H1 (cell line): ENCODE data around the gene DLGAP5. TPM values are rescaled to one million over a fixed set of nuclear protein-coding genes. Genes with fewer than 3 reads are reported as not detected.

ENCODE experiments used
- CTCF ChIA-PET: fragments of 300-600 bp; sonication (Branson Sonifier 250); formaldehyde crosslinking; loops from one replicate; lab custom pipeline; 2021; ENCODE audit not compliant: partially characterized antibody; lab: Charles Lee
- POLR2A ChIA-PET: fragments of 300-600 bp; sonication (Branson Sonifier 250); formaldehyde crosslinking; loops from one replicate; lab custom pipeline; 2021; ENCODE audit warnings: inconsistent platforms; ENCODE audit not compliant: partially characterized antibody; lab: Charles Lee
- DNase-seq, 2 experiments: peaks; one replicate each; pipeline versions ENCODE4 v3.0.0 to v3.0.0-alpha.2; 2010 to 2022; ENCODE audit warnings: low spot score in 2 of 2, low read depth in 1 of 2, mixed read lengths in 1 of 2
- FAIRE-seq: peaks from 2 replicates; lab custom pipeline; 2011; peaks lifted over from hg19 to GRCh38; lab: Jason Lieb, UNC
- H2AFZ ChIP-seq: 2 replicates; pipeline ENCODE4 v1.8.1; 2012; ENCODE audit warnings: low read length, inconsistent platforms
- H2AK5ac ChIP-seq: 2 replicates; pipeline ENCODE4 v1.6.1; 2013; ENCODE audit warnings: low read depth, low read length
- H2BK120ac ChIP-seq: replicated peaks from 2 replicates; pipeline ENCODE3; 2013; ENCODE audit warnings: low read depth, low read length, inconsistent platforms
- H2BK12ac ChIP-seq: 2 replicates; pipeline ENCODE4 v1.6.1; 2013; ENCODE audit warnings: low read depth, low read length
- H2BK15ac ChIP-seq: 2 replicates; pipeline ENCODE4 v1.6.1; 2013; ENCODE audit warnings: low read length
- H2BK20ac ChIP-seq: 2 replicates; pipeline ENCODE4 v1.6.1; 2013; ENCODE audit warnings: low read length
- H2BK5ac ChIP-seq: 2 replicates; pipeline ENCODE4 v1.6.1; 2013; ENCODE audit warnings: low read depth, low read length
- H3K14ac ChIP-seq: 2 replicates; pipeline ENCODE4 v1.6.1; 2013; ENCODE audit warnings: inconsistent platforms; ENCODE audit not compliant: insufficient read length
- H3K18ac ChIP-seq: 2 replicates; pipeline ENCODE4 v1.6.1; 2013; ENCODE audit warnings: low read length; ENCODE audit errors: extremely low read depth
- H3K23ac ChIP-seq: 2 replicates; pipeline ENCODE4 v1.6.1; 2013; ENCODE audit warnings: inconsistent platforms; ENCODE audit not compliant: insufficient read length
- H3K23me2 ChIP-seq: 2 replicates; pipeline ENCODE4 v1.6.1; 2013; ENCODE audit warnings: low read depth, low read length
- H3K27ac ChIP-seq: 2 replicates; pipeline ENCODE4 v1.6.1; 2011; ENCODE audit warnings: low read depth, low read length, inconsistent platforms
- H3K27me3 ChIP-seq, 4 experiments: replicated peaks in 1 of 4; 1 replicate in 1 of 4; 2 replicates in 3 of 4; pipeline versions ENCODE4 v1.6.1 to v1.8.1; 2011 to 2013; ENCODE audit warnings: low read length in 3 of 4, mild to moderate bottlenecking in 3 of 4, inconsistent platforms in 2 of 4, mixed read lengths in 2 of 4, moderate library complexity in 1 of 4; ENCODE audit not compliant: control insufficient read depth in 3 of 4, insufficient read depth in 3 of 4; ENCODE audit errors: extremely low read depth in 1 of 4
- H3K36me3 ChIP-seq, 4 experiments: 2 replicates each; pipeline versions ENCODE4 v1.6.1 to v1.8.1; 2011 to 2013; ENCODE audit warnings: mild to moderate bottlenecking in 4 of 4, low read length in 3 of 4, moderate library complexity in 2 of 4, control low read depth in 1 of 4, inconsistent platforms in 1 of 4; ENCODE audit not compliant: insufficient read depth in 4 of 4, control insufficient read depth in 2 of 4
- H3K4ac ChIP-seq: replicated peaks from 2 replicates; pipeline ENCODE3; 2013; ENCODE audit warnings: low read length, low read depth, mixed read lengths, inconsistent platforms; ENCODE audit not compliant: insufficient read length
- H3K4me1 ChIP-seq, 4 experiments: replicated peaks in 1 of 4; 1 replicate in 1 of 4; 2 replicates in 3 of 4; pipeline versions ENCODE4 v1.6.1 to v1.8.1; 2011 to 2013; ENCODE audit warnings: low read length in 3 of 4, inconsistent platforms in 2 of 4, mixed read lengths in 1 of 4; ENCODE audit not compliant: insufficient read depth in 4 of 4, control insufficient read depth in 3 of 4
- H3K4me2 ChIP-seq, 2 experiments: 2 replicates each; pipeline versions ENCODE4 v1.6.1 to v1.8.1; 2011 to 2013; ENCODE audit warnings: low read depth in 2 of 2, low read length in 2 of 2, control low read depth in 1 of 2, inconsistent platforms in 1 of 2, mild to moderate bottlenecking in 1 of 2; ENCODE audit not compliant: insufficient read depth in 1 of 2
- H3K4me3 ChIP-seq, 4 experiments: fragments of 200-600, 300-600 bp in 1 of 4; sonication (generic), shearing (Covaris generic), sonication (Bioruptor Twin) in 1 of 4; 2 replicates each; pipeline versions ENCODE4 v1.5.1 to v1.8.1; 2011 to 2016; ENCODE audit warnings: low read length in 4 of 4, low read depth in 3 of 4, control low read depth in 2 of 4, inconsistent platforms in 2 of 4, mild to moderate bottlenecking in 2 of 4, mixed read lengths in 1 of 4, moderate library complexity in 1 of 4; ENCODE audit not compliant: insufficient read depth in 2 of 4; ENCODE audit errors: extremely low read depth in 1 of 4
- H3K56ac ChIP-seq: replicated peaks from 2 replicates; pipeline ENCODE3; 2013; ENCODE audit warnings: low read depth, mild to moderate bottlenecking, mixed read lengths, low read length, inconsistent platforms; ENCODE audit not compliant: insufficient read length
- H3K79me1 ChIP-seq: 2 replicates; pipeline ENCODE4 v1.6.1; 2013; ENCODE audit warnings: low read depth, low read length, control low read depth
- H3K79me2 ChIP-seq, 2 experiments: 2 replicates each; pipeline versions ENCODE4 v1.6.1 to v1.8.1; 2012 to 2013; ENCODE audit warnings: low read length in 2 of 2, mild to moderate bottlenecking in 2 of 2, inconsistent platforms in 1 of 2; ENCODE audit not compliant: insufficient read depth in 2 of 2, control insufficient read depth in 1 of 2
- H3K9ac ChIP-seq, 4 experiments: replicated peaks in 1 of 4; 1 replicate in 1 of 4; 2 replicates in 3 of 4; pipeline versions ENCODE4 v1.6.1 to v1.8.1; 2011 to 2013; ENCODE audit warnings: low read depth in 3 of 4, low read length in 3 of 4, control low read depth in 2 of 4, mild to moderate bottlenecking in 2 of 4, moderate library complexity in 2 of 4, inconsistent platforms in 1 of 4; ENCODE audit errors: extremely low read depth in 1 of 4
- H3K9me3 ChIP-seq, 2 experiments: 2 replicates each; pipeline versions ENCODE4 v1.6.1 to v1.8.1; 2012 to 2013; ENCODE audit warnings: mild to moderate bottlenecking in 2 of 2, moderate library complexity in 2 of 2, control low read depth in 1 of 2, inconsistent platforms in 1 of 2, low read depth in 1 of 2, low read length in 1 of 2, mixed read lengths in 1 of 2; ENCODE audit not compliant: insufficient read depth in 2 of 2
- H4K20me1 ChIP-seq, 2 experiments: replicated peaks in 1 of 2; 2 replicates each; pipeline versions ENCODE3 to v1.8.1; 2011 to 2013; ENCODE audit warnings: inconsistent platforms in 2 of 2, low read length in 2 of 2, mild to moderate bottlenecking in 1 of 2; ENCODE audit not compliant: insufficient read depth in 2 of 2, control insufficient read depth in 1 of 2
- H4K5ac ChIP-seq: 2 replicates; pipeline ENCODE4 v1.6.1; 2013; ENCODE audit warnings: low read length, low read depth, mixed read lengths, inconsistent platforms; ENCODE audit not compliant: insufficient read length
- H4K8ac ChIP-seq: 2 replicates; pipeline ENCODE4 v1.8.0; 2013; ENCODE audit warnings: mild to moderate bottlenecking, moderate library complexity, low read length, inconsistent platforms; ENCODE audit not compliant: insufficient read depth; ENCODE audit errors: extremely low read depth
- H4K91ac ChIP-seq: replicated peaks from 2 replicates; pipeline ENCODE3; 2013; ENCODE audit warnings: low read length, mixed read lengths, inconsistent platforms; ENCODE audit not compliant: insufficient read length
- CTCF ChIP-seq, 3 experiments: IDR thresholded peaks; 1 replicate in 2 of 3; 2 replicates in 1 of 3; pipeline versions ENCODE4 v1.5.1 to v1.6.1; 2011; ENCODE audit warnings: low read length in 3 of 3, mild to moderate bottlenecking in 3 of 3, inconsistent platforms in 2 of 3, low read depth in 1 of 3, moderate library complexity in 1 of 3; ENCODE audit not compliant: insufficient read depth in 1 of 3; ENCODE audit errors: control extremely low read depth in 1 of 3
- EZH2 ChIP-seq: fragments of 200-600 bp; sonication (generic); IDR thresholded peaks from 2 replicates; pipeline ENCODE4 v1.7.1; 2012; ENCODE audit warnings: low read depth, mild to moderate bottlenecking, moderate library complexity, low read length, inconsistent platforms; ENCODE audit not compliant: severe bottlenecking
- HDAC6 ChIP-seq: IDR thresholded peaks from one replicate; pipeline ENCODE4 v1.7.1; 2012; ENCODE audit warnings: low read depth, mild to moderate bottlenecking, inconsistent platforms, low read length, moderate library complexity
- RXRA ChIP-seq: IDR thresholded peaks from 2 replicates; pipeline ENCODE4 v1.6.1; 2011; ENCODE audit warnings: low read depth, mild to moderate bottlenecking, low read length, moderate library complexity; ENCODE audit not compliant: insufficient read depth
- WGBS, 2 experiments: shearing (Covaris generic) in 1 of 2; methylation state at CpG; one replicate each; pipeline versions ENCODE4 v1.1.6 to v1.1.7; 2013 to 2015; ENCODE audit warnings: low lambda C conversion rate in 2 of 2, mixed read lengths in 2 of 2, inconsistent platforms in 1 of 2, low coverage in 1 of 2, missing lambda C conversion rate in 1 of 2; ENCODE audit not compliant: insufficient replicate concordance in 2 of 2, insufficient coverage in 1 of 2, insufficient read length in 1 of 2; ENCODE audit errors: extremely low coverage in 1 of 2, missing lambda C conversion rate in 1 of 2; 5-methylcytosine and 5-hydroxymethylcytosine counted together
- polyA plus RNA-seq, 7 experiments: library from polyadenylated mRNA; depleted of rRNA in 3 of 7; stranded (reverse) in 5 of 7; unstranded in 2 of 7; fragments of >200 nt in 5 of 7; fragments of 200-250 nt in 2 of 7; gene quantifications; 1 replicate in 5 of 7; 2 replicates in 1 of 7; 4 replicates in 1 of 7; pipeline versions ENCODE4 v1.2.1 to v1.2.3, GENCODE V29; 2011 to 2013; ENCODE audit warnings: missing spikeins in 2 of 7, mixed read lengths in 2 of 7
- total RNA-seq: library from RNA; stranded (reverse); fragmentation: NEBNext Ultra II Directional; extraction: Animal tissue kit (Norgen Biotek cat#: 25700); gene quantifications from 2 replicates; pipeline ENCODE4 v1.2.1, GENCODE V29; 2021

Gene DLGAP5
- total and polyA plus RNA-seq, 2 of the 8 experiments (the other 6 are each of a cell fraction or from before 2014, with no cell fraction given) = 16.9 to 155 TPM

- H2BK20ac ChIP-seq = no peak overlapping the region
- no peak overlapping the region for H3K4ac ChIP-seq
- H4K5ac ChIP-seq = no peak overlapping the region
- H3K9ac ChIP-seq = no peak overlapping the region
- H4K20me1 ChIP-seq = no peaks in the 10 kb centered on the region
- H3K27ac ChIP-seq = no peak overlapping the region
- DNase-seq (no peak), FAIRE-seq (no peak)
- peaks cover 0 to 6% (median 3%) of the 10 kb centered on the region in 4 experiments; a peak in 2 of 8 replicates for H3K36me3 ChIP-seq
- H4K91ac ChIP-seq = no peak overlapping the region
- no peak overlapping the region for H2BK15ac ChIP-seq
- no peak overlapping the region for H2AK5ac ChIP-seq
- H3K79me1 ChIP-seq = no peaks in the 10 kb centered on the region
- H3K4me3 ChIP-seq = no peak overlapping the region
- H3K4me2 ChIP-seq = no peak overlapping the region
- no peak overlapping the region for H2BK5ac ChIP-seq
- no peak overlapping the region for H2BK120ac ChIP-seq
- no peak overlapping the region for H3K18ac ChIP-seq
- no peaks in the 10 kb centered on the region; the same call in 1 of the 2 replicates for H3K23me2 ChIP-seq
- CTCF ChIA-PET = interaction anchor here (0.6 to 1.3 kb wide), 4 partner anchors 43 to 569 kb away, joined by 3 read pairs; no protein-coding TSS in a partner anchor
- H3K56ac ChIP-seq = no peak overlapping the region
- WGBS, 2 experiments = 91% methylated on average over 3 of the region's 3 CpGs; no CpG with 5 or more reads in 1 of the 2 experiments
- no peak overlapping the region for H2AFZ ChIP-seq
- H3K4me1 ChIP-seq = no peaks in the 10 kb centered on the region
- H3K23ac ChIP-seq = no peak overlapping the region
- H3K9me3 ChIP-seq = no peaks in the 10 kb centered on the region
- POLR2A ChIA-PET = interaction anchor here (1.0 to 1.2 kb wide), 3 partner anchors 25 to 85 kb away, joined by 3 to 6 read pairs (median 4); partner anchors contain the start of gene MAPK1IP1L
- H3K27me3 ChIP-seq = no peaks in the 10 kb centered on the region
- no peaks in the 10 kb centered on the region for H3K79me2 ChIP-seq
- TF ChIP-seq EZH2 = no peak
- TF ChIP-seq HDAC6 = no peak
- no peak for TF ChIP-seq RXRA
- TF ChIP-seq CTCF (IDR thresholded peaks at IDR 0.05; ENCODE audit: control extremely low read depth in 1 of 3, insufficient read depth in 1 of 3, low read depth in 1 of 3, low read length in 3 of 3) = no peak
- no peak overlapping the region for H2BK12ac ChIP-seq
- H4K8ac ChIP-seq = no peak overlapping the region
- no peak overlapping the region for H3K14ac ChIP-seq
These were observed 55.1 kb downstream of the DLGAP5 start for GRCh38 chr14:55136241-55136640.
